HEK293 (cell line): ENCODE measurements around the gene TCF3.

ENCODE experiments used
- CTCF ChIA-PET: fragments of 350-600 bp; formaldehyde crosslinking; extraction: SDS; loops from one replicate; lab custom pipeline; 2021; ENCODE audit warnings: antibody characterized with exemption; lab: Yijun Ruan, JAX
- POLR2A ChIA-PET: fragments of 300-600 bp; formaldehyde crosslinking; extraction: SDS; loops from one replicate; lab custom pipeline; 2020; ENCODE audit warnings: antibody characterized with exemption, inconsistent platforms; lab: Yijun Ruan, JAX
- H3K27ac ChIP-seq: fragments of 200-500 bp; sonication (Bioruptor generic); 2 replicates; pipeline ENCODE4 v1.5.1; 2014; ENCODE audit warnings: low read depth, low read length, control low read depth, inconsistent platforms; ENCODE audit errors: extremely low read depth
- H3K36me3 ChIP-seq, 2 experiments: fragments of 200-500 bp in 1 of 2; sonication (Bioruptor generic) in 1 of 2; 1 replicate in 1 of 2; 2 replicates in 1 of 2; pipeline ENCODE4 v1.5.1; 2014 to 2017; ENCODE audit warnings: inconsistent platforms in 2 of 2, low read length in 2 of 2; ENCODE audit not compliant: control insufficient read depth in 2 of 2, insufficient read depth in 1 of 2
- H3K4me1 ChIP-seq: fragments of 200-500 bp; sonication (Bioruptor generic); 2 replicates; pipeline ENCODE4 v1.5.1; 2014; ENCODE audit warnings: mild to moderate bottlenecking, low read length, inconsistent platforms; ENCODE audit not compliant: control insufficient read depth, insufficient read depth
- H3K4me3 ChIP-seq: 2 replicates; pipeline ENCODE4 v1.5.1; 2011; ENCODE audit warnings: low read depth, mild to moderate bottlenecking, control low read depth, low read length, moderate library complexity
- H3K9me3 ChIP-seq: fragments of 200-500 bp; sonication (Bioruptor generic); 2 replicates; pipeline ENCODE4 v1.5.1; 2014; ENCODE audit warnings: low read depth, low read length, inconsistent platforms; ENCODE audit not compliant: control insufficient read depth, insufficient read depth
- HIC1 ChIP-seq: fragments of 450-650 bp; formaldehyde crosslinking; IDR thresholded peaks from 2 replicates; pipeline ENCODE4 v1.5.1; 2016; ENCODE audit warnings: missing biosample characterization, missing genetic modification characterization
- IKZF3 ChIP-seq: fragments of 450-650 bp; IDR thresholded peaks from 2 replicates; pipeline ENCODE4 v1.5.0; 2018; ENCODE audit warnings: missing biosample characterization, mild to moderate bottlenecking, missing genetic modification characterization, moderate library complexity
- KLF1 ChIP-seq: fragments of 450-650 bp; formaldehyde crosslinking; IDR thresholded peaks from 2 replicates; pipeline ENCODE4 v1.5.1; 2016; ENCODE audit warnings: missing biosample characterization, missing genetic modification characterization
- ZBTB10 ChIP-seq: fragments of 450-650 bp; formaldehyde crosslinking; IDR thresholded peaks from 2 replicates; pipeline ENCODE4 v1.5.1; 2016; ENCODE audit warnings: missing biosample characterization, missing genetic modification characterization
- ZBTB20 ChIP-seq: fragments of 450-650 bp; formaldehyde crosslinking; IDR thresholded peaks from 2 replicates; pipeline ENCODE4 v1.5.1; 2016; ENCODE audit warnings: missing biosample characterization, missing genetic modification characterization
- ZBTB8A ChIP-seq: fragments of 450-650 bp; formaldehyde crosslinking; IDR thresholded peaks from 2 replicates; pipeline ENCODE4 v1.5.1; 2016; ENCODE audit warnings: missing biosample characterization, missing genetic modification characterization
- ZIC2 ChIP-seq: fragments of 450-650 bp; formaldehyde crosslinking; IDR thresholded peaks from 2 replicates; pipeline ENCODE4 v1.5.1; 2016; ENCODE audit warnings: missing biosample characterization, missing genetic modification characterization
- ZNF175 ChIP-seq: fragments of 450-650 bp; formaldehyde crosslinking; IDR thresholded peaks from 2 replicates; pipeline ENCODE4 v1.5.1; 2016; ENCODE audit warnings: missing biosample characterization, missing genetic modification characterization
- ZNF239 ChIP-seq: fragments of 450-650 bp; formaldehyde crosslinking; IDR thresholded peaks from 2 replicates; pipeline ENCODE4 v1.5.1; 2016; ENCODE audit warnings: missing biosample characterization, missing genetic modification characterization
- ZNF24 ChIP-seq: fragments of 450-650 bp; formaldehyde crosslinking; IDR thresholded peaks from 2 replicates; pipeline ENCODE4 v1.5.1; 2016; ENCODE audit warnings: missing biosample characterization, missing genetic modification characterization
- ZNF426 ChIP-seq: fragments of 450-650 bp; formaldehyde crosslinking; IDR thresholded peaks from 2 replicates; pipeline ENCODE4 v1.5.1; 2017; ENCODE audit warnings: missing biosample characterization, missing genetic modification characterization, mild to moderate bottlenecking, inconsistent platforms, moderate library complexity
- ZNF529 ChIP-seq: fragments of 450-650 bp; formaldehyde crosslinking; IDR thresholded peaks from 2 replicates; pipeline ENCODE4 v1.5.1; 2017; ENCODE audit warnings: missing genetic modification characterization, missing biosample characterization; ENCODE audit not compliant: insufficient replicate concordance
- ZNF548 ChIP-seq: fragments of 450-650 bp; formaldehyde crosslinking; IDR thresholded peaks from 2 replicates; pipeline ENCODE4 v1.5.1; 2016; ENCODE audit warnings: missing biosample characterization, missing genetic modification characterization
- ZNF549 ChIP-seq: fragments of 450-650 bp; IDR thresholded peaks from 2 replicates; pipeline ENCODE4 v1.5.1; 2018; ENCODE audit warnings: missing biosample characterization, missing genetic modification characterization, mild to moderate bottlenecking, inconsistent platforms, moderate library complexity
- ZNF596 ChIP-seq: fragments of 450-650 bp; IDR thresholded peaks from 2 replicates; pipeline ENCODE4 v1.5.0; 2018; ENCODE audit warnings: missing biosample characterization, mild to moderate bottlenecking, missing genetic modification characterization, moderate library complexity
- ZNF747 ChIP-seq: fragments of 450-650 bp; formaldehyde crosslinking; IDR thresholded peaks from 2 replicates; pipeline ENCODE4 v1.5.1; 2016; ENCODE audit warnings: missing biosample characterization, missing genetic modification characterization
- ZNF791 ChIP-seq: fragments of 450-650 bp; formaldehyde crosslinking; IDR thresholded peaks from 2 replicates; pipeline ENCODE4 v1.5.1; 2016; ENCODE audit warnings: missing biosample characterization, missing genetic modification characterization
- ZNF792 ChIP-seq: fragments of 450-650 bp; formaldehyde crosslinking; IDR thresholded peaks from 2 replicates; pipeline ENCODE4 v1.5.1; 2016; ENCODE audit warnings: missing biosample characterization, missing genetic modification characterization
- TF ChIP-seq, protein P1 (sequence below): fragments of 450-650 bp; IDR thresholded peaks from 2 replicates; pipeline ENCODE4 v1.5.1; 2018; ENCODE audit warnings: missing biosample characterization, mild to moderate bottlenecking, missing genetic modification characterization

TCF3 gene

DNA sequence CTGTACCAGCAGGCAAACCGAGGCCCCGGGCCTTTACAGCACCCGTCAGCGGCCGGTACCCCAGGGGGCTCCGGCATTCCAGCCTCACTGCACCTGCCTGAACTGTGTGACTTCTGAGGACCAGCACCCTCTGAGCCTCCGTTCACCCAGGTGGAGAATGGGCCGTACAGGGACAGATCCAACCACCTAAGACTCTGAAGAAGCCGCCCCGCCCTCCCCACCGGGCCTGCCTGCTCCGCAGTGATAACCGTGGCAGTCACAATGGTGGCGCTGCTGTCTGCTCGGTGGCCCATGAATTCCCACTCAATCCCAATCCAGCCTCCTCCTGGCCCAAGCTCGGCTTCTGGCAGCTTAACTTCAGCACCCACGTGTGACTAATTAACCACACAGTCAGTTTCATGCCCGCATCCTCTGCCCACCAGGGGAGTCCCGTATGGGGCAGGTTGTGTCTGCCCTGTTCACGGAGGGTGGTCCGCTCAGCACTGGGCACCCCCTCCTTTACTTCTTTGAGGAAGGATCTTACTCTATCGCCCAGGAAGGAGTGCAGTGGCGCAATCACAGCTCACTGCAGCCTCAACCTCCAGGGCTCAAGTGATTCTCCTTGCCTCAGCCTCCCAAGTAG is 3.4 kb downstream of the TCF3 start:
- TF ChIP-seq ZNF239 (tag by site-specific recombination) = no peak
- TF ChIP-seq ZIC2 (tag by site-specific recombination) = peak; percentile 39
- no peak for TF ChIP-seq ZBTB8A (tag by site-specific recombination)
- TF ChIP-seq ZNF24 = no peak
- H3K4me3 ChIP-seq = no peak overlapping the region
- CTCF ChIA-PET = interaction anchor here (1.1 kb wide), 1 partner anchor 103 kb away, joined by 3 read pairs; no protein-coding TSS in a partner anchor
- H3K4me1 ChIP-seq = peaks cover 3% of the 10 kb centered on the region; the same call in 1 of the 2 replicates
- H3K27ac ChIP-seq = no peak overlapping the region
- no peaks in the 10 kb centered on the region for H3K9me3 ChIP-seq
- POLR2A ChIA-PET = no interaction called here
- H3K36me3 ChIP-seq = peaks cover 6 to 60% of the 10 kb centered on the region in 2 experiments; a peak in 2 of 3 replicates

DNA sequence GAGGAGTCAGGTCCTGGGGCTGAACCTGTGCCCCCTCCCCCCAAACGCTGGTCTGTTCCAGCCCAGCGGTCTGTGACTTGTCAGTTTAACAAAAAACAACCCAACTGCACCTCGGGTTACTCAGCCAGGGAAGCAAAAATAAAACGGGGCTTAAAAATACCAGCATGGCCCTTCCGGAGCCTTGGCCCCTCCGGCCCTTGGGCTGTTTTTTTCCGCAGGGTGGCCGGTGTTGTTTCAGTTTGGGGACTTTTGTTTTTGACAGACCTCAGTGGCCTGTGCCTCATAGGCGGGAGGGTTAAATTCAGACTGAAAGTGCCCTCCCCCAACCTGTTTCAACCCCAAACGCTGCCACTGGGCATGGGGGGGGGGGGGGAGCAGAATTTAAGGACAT is 4.0 kb downstream of the TCF3 start:
- no peak overlapping the region for H3K4me3 ChIP-seq
- no peaks in the 10 kb centered on the region for H3K9me3 ChIP-seq

More for the DNA sequence above, 4.0 kb downstream of the TCF3 start:
- Histone ChIP-seq H3K27ac (no peak overlapping the region), H3K36me3 (peaks cover 7 to 64% of the 10 kb centered on the region in 2 experiments; a peak in 2 of 3 replicates), H3K4me1 (peaks cover 3% of the 10 kb centered on the region; the same call in 1 of the 2 replicates)
- CTCF ChIA-PET = interaction anchor here (1.1 kb wide), 1 partner anchor 102 kb away, joined by 3 read pairs; no protein-coding TSS in a partner anchor
- TF ChIP-seq ZNF529 (tag by site-specific recombination) (no peak), IKZF3 (tag by site-specific recombination) (no peak), ZNF792 (tag by site-specific recombination) (no peak), ZIC2 (tag by site-specific recombination) (no peak), ZNF548 (tag by site-specific recombination) (no peak), ZNF791 (tag by site-specific recombination) (no peak), ZBTB20 (no peak), ZNF747 (tag by site-specific recombination) (no peak), ZBTB10 (no peak), ZNF426 (tag by site-specific recombination) (no peak), KLF1 (tag by site-specific recombination) (no peak), ZNF549 (tag by site-specific recombination) (no peak), ZNF596 (tag by site-specific recombination) (no peak), HIC1 (no peak), ZNF175 (no peak)
- TF ChIP-seq, protein P1, sequence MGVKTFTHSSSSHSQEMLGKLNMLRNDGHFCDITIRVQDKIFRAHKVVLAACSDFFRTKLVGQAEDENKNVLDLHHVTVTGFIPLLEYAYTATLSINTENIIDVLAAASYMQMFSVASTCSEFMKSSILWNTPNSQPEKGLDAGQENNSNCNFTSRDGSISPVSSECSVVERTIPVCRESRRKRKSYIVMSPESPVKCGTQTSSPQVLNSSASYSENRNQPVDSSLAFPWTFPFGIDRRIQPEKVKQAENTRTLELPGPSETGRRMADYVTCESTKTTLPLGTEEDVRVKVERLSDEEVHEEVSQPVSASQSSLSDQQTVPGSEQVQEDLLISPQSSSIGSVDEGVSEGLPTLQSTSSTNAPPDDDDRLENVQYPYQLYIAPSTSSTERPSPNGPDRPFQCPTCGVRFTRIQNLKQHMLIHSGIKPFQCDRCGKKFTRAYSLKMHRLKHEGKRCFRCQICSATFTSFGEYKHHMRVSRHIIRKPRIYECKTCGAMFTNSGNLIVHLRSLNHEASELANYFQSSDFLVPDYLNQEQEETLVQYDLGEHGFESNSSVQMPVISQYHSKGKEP (tag by site-specific recombination) = no peak
- POLR2A ChIA-PET = no interaction called here
